ENCODE measurements around the gene NDUFS8. TPM values are rescaled to one million over a fixed set of nuclear protein-coding genes. Genes with fewer than 3 reads are reported as not detected.

Gene NDUFS8
- total and polyA plus RNA-seq, 2 of the 4 experiments (the other 2 are of a cell fraction), result 85.9 to 131 TPM

- Histone ChIP-seq H3K36me3 (ENCODE audit: control insufficient read depth, insufficient read depth, low read length) (peaks cover 19% of the 10 kb centered on the region), H3K4me3 (ENCODE audit: insufficient read depth, low read depth, low read length) (no peak overlapping the region), H3K27ac (ENCODE audit: insufficient read depth, low read length) (peak overlapping the region; percentile 77), H2AFZ (replicated peaks; ENCODE audit: low read length, poor library complexity) (peak overlapping the region; percentile 86), H3K23ac (ENCODE audit: low read depth, low read length) (peak overlapping the region; percentile 83; the same call in 1 of the 2 replicates), H2BK120ac (ENCODE audit: low read depth, low read length) (peak overlapping the region; percentile 90), H3K56ac (ENCODE audit: extremely low read depth, insufficient read depth, low read length) (no peak overlapping the region; the same call in 1 of the 2 replicates), H3K4me2 (ENCODE audit: low read depth, low read length) (no peak overlapping the region), H4K8ac (ENCODE audit: low read depth in 2 of 2, low read length in 2 of 2) (peak overlapping the region; percentile 64 to 92), H3K18ac (ENCODE audit: low read depth, low read length) (peak overlapping the region; percentile 40; the same call in 1 of the 2 replicates), H2BK5ac (ENCODE audit: low read depth, low read length, poor library complexity, severe bottlenecking) (peak overlapping the region; percentile 99), H3K9me3 (ENCODE audit: control insufficient read depth, insufficient read depth, low read length) (no peaks in the 10 kb centered on the region), H4K5ac (ENCODE audit: low read depth, low read length) (peak overlapping the region; percentile 40; the same call in 1 of the 2 replicates), H2AK9ac (replicated peaks; ENCODE audit: low read depth, low read length, poor library complexity) (peak overlapping the region; percentile 96), H3K27me3 (ENCODE audit: control insufficient read depth, insufficient read depth, low read length) (no peaks in the 10 kb centered on the region), H3K4me1 (ENCODE audit: control insufficient read depth, insufficient read depth, low read length) (peaks cover 30% of the 10 kb centered on the region), H2BK15ac (ENCODE audit: low read depth, low read length) (peak overlapping the region; percentile 74; the same call in 2 of the 3 replicates), H4K91ac (ENCODE audit: insufficient read depth, low read depth, low read length) (peak overlapping the region; percentile 89), H4K20me1 (ENCODE audit: insufficient read depth, low read length) (no peaks in the 10 kb centered on the region), H3K9ac (ENCODE audit: low read depth, low read length) (no peak overlapping the region; the same call in 1 of the 2 replicates), H2AK5ac (ENCODE audit: low read depth, low read length) (peak overlapping the region; percentile 98), H3K9me1 (ENCODE audit: insufficient read depth, low read length) (peaks cover 8% of the 10 kb centered on the region), H2BK20ac (ENCODE audit: low read depth, low read length) (peak overlapping the region; percentile 91), H3K14ac (replicated peaks; ENCODE audit: low read depth, low read length) (peak overlapping the region; percentile 82), H3K4ac (ENCODE audit: low read depth, low read length) (peak overlapping the region; percentile 87), H3K79me1 (ENCODE audit: low read depth in 1 of 2, low read length in 2 of 2) (peaks cover 33 to 57% of the 10 kb centered on the region in 2 experiments)
- DNase-seq (no peak), ATAC-seq (ENCODE audit: low read depth) (no peak)
- WGBS, 2 experiments (ENCODE audit: extremely low coverage in 2 of 2, insufficient read length in 1 of 2), result 93% methylated on average over 10 of the region's 21 CpGs; no CpG with 5 or more reads in 1 of the 2 experiments
- intact Hi-C loops (cut with micrococcal nuclease), result no loop called here
- in situ Hi-C loops (cut with MboI; ENCODE audit: low sequenced_read_pairs), result no loop called here
- ChIA-PET CTCF (no interaction called here), POLR2A (ENCODE audit: unreplicated experiment) (no interaction called here)
- TF ChIP-seq RFX5 (IDR thresholded peaks at IDR 0.05; ENCODE audit: low read depth, low read length), result no peak
- TF ChIP-seq NFE2L2 (IDR thresholded peaks at IDR 0.05; ENCODE audit: low read depth, low read length), result no peak
- TF ChIP-seq RAD21 (IDR thresholded peaks at IDR 0.05; ENCODE audit: low read length), result no peak
- TF ChIP-seq RCOR1 (IDR thresholded peaks at IDR 0.05; ENCODE audit: insufficient replicate concordance, low read length), result no peak
- TF ChIP-seq BHLHE40 (IDR thresholded peaks at IDR 0.05; ENCODE audit: low read depth, low read length), result no peak
- no peak for TF ChIP-seq CTCF (conservative IDR thresholded peaks at IDR 0.05; ENCODE audit: low read depth, low read length)
- TF ChIP-seq MXI1 (IDR thresholded peaks at IDR 0.05; ENCODE audit: borderline replicate concordance, low read depth, low read length), result no peak
- TF ChIP-seq USF2 (IDR thresholded peaks at IDR 0.05; ENCODE audit: low read depth, low read length), result no peak
- no peak for TF ChIP-seq MAFK (IDR thresholded peaks at IDR 0.05; ENCODE audit: low read depth, low read length)
- no peak for TF ChIP-seq CEBPB (IDR thresholded peaks at IDR 0.05; ENCODE audit: low read depth, low read length)
- TF ChIP-seq CHD1 (IDR thresholded peaks at IDR 0.05; ENCODE audit: low read depth, low read length), result no peak
- no peak for TF ChIP-seq FOS (IDR thresholded peaks at IDR 0.05; ENCODE audit: low read depth, low read length)
- no peak for TF ChIP-seq SMC3 (IDR thresholded peaks at IDR 0.05; ENCODE audit: low read depth, low read length)
- TF ChIP-seq MAZ (IDR thresholded peaks at IDR 0.05; ENCODE audit: borderline replicate concordance, low read depth, low read length), result no peak
- dilution Hi-C loops (cut with HindIII; ENCODE audit: low sequenced_read_pairs, unreplicated experiment), result no loop called here
- no TSS peak for BruUV-seq (replicated peaks)
These were observed 2.8 kb upstream of the NDUFS8 start for GRCh38 chr11:68027667-68028066.
